A549 (cell line): ENCODE measurements around the gene ZNF263. TPM values are rescaled to one million over a fixed set of nuclear protein-coding genes. Genes with fewer than 3 reads are reported as not detected.
A peak's percentile ranks its signal among the peaks of the same experiment; 100 is the strongest.

Source experiments
- ATAC-seq, 2 experiments: fragments of 200-7000 bp in 1 of 2; fragments of >200 bp in 1 of 2; cut with Nextera tagmentation in 1 of 2; cut with Tn5 transposase in 1 of 2; 3 replicates each; pipeline versions ENCODE4 v1.8.0 to v1.9.1; 2018 to 2020; ENCODE audit warnings: mild to moderate bottlenecking in 1 of 2, moderate library complexity in 1 of 2
- CTCF ChIA-PET: fragments of 300-600 bp; sonication (Branson Sonifier 250); formaldehyde crosslinking; extraction: SDS; loops from one replicate; lab custom pipeline; 2021; ENCODE audit warnings: antibody characterized with exemption, inconsistent platforms; lab: Yijun Ruan, JAX
- POLR2A ChIA-PET: fragments of 350-600 bp; formaldehyde crosslinking; extraction: SDS; loops from one replicate; lab custom pipeline; 2021; ENCODE audit warnings: antibody characterized with exemption, inconsistent platforms; lab: Yijun Ruan, JAX
- DNase-seq, 2 experiments: peaks; one replicate each; pipeline versions ENCODE4 v3.0.0 to v3.0.0-alpha.2; 2011 to 2016; ENCODE audit warnings: low read depth in 1 of 2, low spot score in 1 of 2
- FAIRE-seq: peaks from 2 replicates; lab custom pipeline; 2011; peaks lifted over from hg19 to GRCh38; lab: Jason Lieb, UNC
- H3K27ac ChIP-seq, 2 experiments: fragments of >200 bp; sonication (Bioruptor Twin); formaldehyde crosslinking; 3 replicates each; pipeline ENCODE4 v1.5.1; 2016 to 2017
- H3K4me1 ChIP-seq: fragments of >200 bp; sonication (Bioruptor Twin); formaldehyde crosslinking; 3 replicates; pipeline ENCODE4 v1.6.1; 2016
- H3K4me2 ChIP-seq: fragments of >200 bp; sonication (Bioruptor Twin); formaldehyde crosslinking; 3 replicates; pipeline ENCODE4 v1.6.1; 2016
- H3K4me3 ChIP-seq: fragments of >200 bp; sonication (Bioruptor Twin); formaldehyde crosslinking; 3 replicates; pipeline ENCODE4 v1.5.1; 2016
- H3K9me3 ChIP-seq: fragments of >200 bp; sonication (Bioruptor Twin); formaldehyde crosslinking; 3 replicates; pipeline ENCODE4 v1.6.1; 2016
- CBX2 ChIP-seq: fragments of 200-600 bp; sonication (generic); IDR thresholded peaks from 2 replicates; pipeline ENCODE4 v1.6.1; 2016; ENCODE audit warnings: low read depth, mild to moderate bottlenecking, borderline replicate concordance
- EP300 ChIP-seq, 2 experiments: fragments of >200 bp; sonication (Bioruptor Twin); formaldehyde crosslinking; IDR thresholded peaks; 2 replicates in 1 of 2; 3 replicates in 1 of 2; pipeline ENCODE4 v1.6.1; 2016 to 2017
- JUN ChIP-seq, 2 experiments: fragments of >200 bp; sonication (Bioruptor Twin); formaldehyde crosslinking; IDR thresholded peaks; 2 replicates in 1 of 2; 3 replicates in 1 of 2; pipeline ENCODE4 v1.6.1; 2016 to 2017
- KDM5A ChIP-seq: fragments of 200-600 bp; sonication (generic); IDR thresholded peaks from 2 replicates; pipeline ENCODE4 v1.6.1; 2016; ENCODE audit warnings: antibody characterized with exemption, mild to moderate bottlenecking
- MAFK ChIP-seq: fragments of 450-650 bp; IDR thresholded peaks from 2 replicates; pipeline ENCODE4 v1.6.1; 2014; ENCODE audit not compliant: partially characterized antibody
- NFE2L2 ChIP-seq: fragments of 150-350 bp; conservative IDR thresholded peaks from 2 replicates; pipeline ENCODE4 v1.6.1; 2014; ENCODE audit warnings: low read length
- NPAS2 ChIP-seq: fragments of 250-450 bp; sonication (Bioruptor Pico); IDR thresholded peaks from 2 replicates; pipeline ENCODE4 v1.8.0; 2022; ENCODE audit warnings: mild to moderate bottlenecking, moderate library complexity, borderline replicate concordance
- PHF8 ChIP-seq: fragments of 200-600 bp; sonication (generic); IDR thresholded peaks from 2 replicates; pipeline ENCODE4 v1.6.1; 2016; ENCODE audit warnings: low read depth, mild to moderate bottlenecking, antibody characterized with exemption, moderate library complexity, borderline replicate concordance
- RAD21 ChIP-seq, 2 experiments: fragments of >200 bp in 1 of 2; sonication (Bioruptor Twin) in 1 of 2; formaldehyde crosslinking in 1 of 2; IDR thresholded peaks in 1 of 2; conservative IDR thresholded peaks in 1 of 2; 2 replicates in 1 of 2; 3 replicates in 1 of 2; pipeline ENCODE4 v1.6.1; 2012 to 2018; ENCODE audit warnings: inconsistent platforms in 1 of 2
- ZFP36 ChIP-seq: fragments of 450-650 bp; IDR thresholded peaks from 2 replicates; pipeline ENCODE4 v1.6.1; 2014; ENCODE audit warnings: borderline replicate concordance; ENCODE audit not compliant: partially characterized antibody
- WGBS: methylation state at CpG from one replicate; pipeline ENCODE4 v1.1.6; 2017; ENCODE audit errors: missing lambda C conversion rate; 5-methylcytosine and 5-hydroxymethylcytosine counted together
- polyA plus RNA-seq, 4 experiments: library from polyadenylated mRNA; depleted of rRNA in 3 of 4; stranded (reverse); fragments of >200 nt; fragmentation: RNase III in 1 of 4; extraction: RNeasy Plus Mini Kit Qiagen cat#74134 plus additional on column Dnase treatment in 1 of 4; gene quantifications; 2 replicates in 3 of 4; 3 replicates in 1 of 4; pipeline ENCODE4 v1.2.3, GENCODE V29; 2011 to 2017
- TF ChIP-seq, protein P1 (sequence below): fragments of >200 bp; sonication (Bioruptor Twin); formaldehyde crosslinking; IDR thresholded peaks from 3 replicates; pipeline ENCODE4 v1.5.1; 2016
- TF ChIP-seq, protein P2 (sequence below): fragments of 150-350 bp; IDR thresholded peaks from 2 replicates; pipeline ENCODE4 v1.6.1; 2014; ENCODE audit warnings: low read depth, mild to moderate bottlenecking, low read length

Gene ZNF263
- polyA plus RNA-seq, 2 of the 4 experiments (the other 2 are of a cell fraction) = 20.9 to 24.4 TPM

DNA sequence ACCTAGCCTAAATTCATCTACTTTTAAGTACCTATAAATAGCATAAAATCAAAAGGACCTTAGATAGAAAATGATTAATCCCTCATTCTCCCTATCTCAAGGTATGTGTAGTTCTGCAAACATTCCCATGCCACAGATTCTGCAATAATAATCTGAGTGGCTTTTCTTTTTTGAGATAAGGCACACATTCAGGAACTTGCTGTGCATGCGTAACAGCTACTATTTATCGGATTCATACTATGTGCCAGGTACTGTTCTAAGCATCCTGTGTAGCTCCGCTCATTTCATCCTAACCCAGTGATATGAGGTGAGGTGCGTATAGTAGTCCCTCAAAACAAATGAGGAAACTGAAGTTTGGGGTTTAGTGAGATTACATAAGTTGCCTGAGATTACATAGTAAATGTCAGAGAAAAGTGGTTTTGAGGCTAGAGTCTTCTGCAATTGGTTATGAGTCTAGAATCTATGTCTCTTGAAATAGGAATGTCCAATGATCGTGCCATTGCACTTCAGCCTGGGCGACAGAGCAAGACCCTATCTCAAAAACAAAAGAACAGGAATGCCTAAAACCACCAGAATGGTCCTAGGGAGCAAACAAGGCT, 2.0 kb upstream of the ZNF263 start (continued):
- TF ChIP-seq, protein P1, sequence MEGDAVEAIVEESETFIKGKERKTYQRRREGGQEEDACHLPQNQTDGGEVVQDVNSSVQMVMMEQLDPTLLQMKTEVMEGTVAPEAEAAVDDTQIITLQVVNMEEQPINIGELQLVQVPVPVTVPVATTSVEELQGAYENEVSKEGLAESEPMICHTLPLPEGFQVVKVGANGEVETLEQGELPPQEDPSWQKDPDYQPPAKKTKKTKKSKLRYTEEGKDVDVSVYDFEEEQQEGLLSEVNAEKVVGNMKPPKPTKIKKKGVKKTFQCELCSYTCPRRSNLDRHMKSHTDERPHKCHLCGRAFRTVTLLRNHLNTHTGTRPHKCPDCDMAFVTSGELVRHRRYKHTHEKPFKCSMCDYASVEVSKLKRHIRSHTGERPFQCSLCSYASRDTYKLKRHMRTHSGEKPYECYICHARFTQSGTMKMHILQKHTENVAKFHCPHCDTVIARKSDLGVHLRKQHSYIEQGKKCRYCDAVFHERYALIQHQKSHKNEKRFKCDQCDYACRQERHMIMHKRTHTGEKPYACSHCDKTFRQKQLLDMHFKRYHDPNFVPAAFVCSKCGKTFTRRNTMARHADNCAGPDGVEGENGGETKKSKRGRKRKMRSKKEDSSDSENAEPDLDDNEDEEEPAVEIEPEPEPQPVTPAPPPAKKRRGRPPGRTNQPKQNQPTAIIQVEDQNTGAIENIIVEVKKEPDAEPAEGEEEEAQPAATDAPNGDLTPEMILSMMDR = no peak
- TF ChIP-seq, all 56 proteins: peak for 0

DNA sequence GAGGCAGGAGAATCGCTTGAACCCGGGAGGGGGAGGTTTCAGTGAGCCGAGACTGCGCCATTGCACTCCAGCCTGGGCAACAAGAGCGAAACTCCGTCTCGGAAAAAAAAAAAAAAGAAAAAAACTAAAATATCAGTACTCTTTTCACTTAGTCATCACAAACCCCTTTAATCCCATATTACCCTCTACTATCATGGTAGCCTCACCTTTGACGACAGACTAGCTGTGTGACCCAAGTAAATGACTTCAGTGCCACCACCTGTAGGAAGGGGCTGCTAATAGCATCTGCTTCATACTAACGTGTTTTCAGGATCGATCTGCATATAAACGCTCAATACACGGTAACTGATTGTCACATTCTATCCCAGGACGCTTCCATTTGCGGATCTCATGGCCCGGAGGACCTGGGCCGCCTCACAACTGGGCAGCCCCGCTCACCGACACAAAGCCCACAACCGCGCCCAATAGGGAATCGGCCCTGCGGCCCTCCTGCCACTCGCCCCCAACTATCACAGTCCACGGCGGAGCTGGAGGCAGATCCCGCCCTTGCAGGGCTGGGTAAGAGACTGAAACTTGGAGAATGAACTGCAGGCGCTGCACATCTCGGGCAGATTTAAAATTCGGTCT, 1.1 kb upstream of the ZNF263 start:
- WGBS = 14% methylated on average over 29 of the region's 29 CpGs
- TF ChIP-seq, protein P2, sequence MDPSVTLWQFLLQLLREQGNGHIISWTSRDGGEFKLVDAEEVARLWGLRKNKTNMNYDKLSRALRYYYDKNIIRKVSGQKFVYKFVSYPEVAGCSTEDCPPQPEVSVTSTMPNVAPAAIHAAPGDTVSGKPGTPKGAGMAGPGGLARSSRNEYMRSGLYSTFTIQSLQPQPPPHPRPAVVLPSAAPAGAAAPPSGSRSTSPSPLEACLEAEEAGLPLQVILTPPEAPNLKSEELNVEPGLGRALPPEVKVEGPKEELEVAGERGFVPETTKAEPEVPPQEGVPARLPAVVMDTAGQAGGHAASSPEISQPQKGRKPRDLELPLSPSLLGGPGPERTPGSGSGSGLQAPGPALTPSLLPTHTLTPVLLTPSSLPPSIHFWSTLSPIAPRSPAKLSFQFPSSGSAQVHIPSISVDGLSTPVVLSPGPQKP = no peak
- no peak for TF ChIP-seq CBX2
- no peak for TF ChIP-seq ZFP36
- TF ChIP-seq MAFK = peak; percentile 46
- TF ChIP-seq KDM5A = no peak
- 0 out of 5 replicates have a peak, but pooled peaks of 1 of the 2 experiments have one; percentile 17 for TF ChIP-seq RAD21 (conservative IDR thresholded peaks at IDR 0.05 in 1 of 2, IDR thresholded peaks at IDR 0.05 in 1 of 2)
- Histone ChIP-seq H3K27ac (peak overlapping the region; percentile 90 to 97), H3K4me2 (peak overlapping the region; percentile 82), H3K9me3 (peaks cover 32% of the 10 kb centered on the region), H3K4me1 (no peaks in the 10 kb centered on the region), H3K4me3 (peak overlapping the region; percentile 80)
- peak; percentile 66 to 80 for ATAC-seq
- no peak for FAIRE-seq
- ChIA-PET CTCF (interaction anchor here (1.0 to 1.6 kb wide), 3 partner anchors 47 to 218 kb away, joined by 3 to 4 read pairs (median 4); partner anchors contain the start of genes CLUAP1 and ZNF200), POLR2A (interaction anchor here (0.5 to 3.2 kb wide), 12 partner anchors 11 to 991 kb away, joined by 3 to 15 read pairs (median 8); partner anchors contain the start of genes NAA60, OR1F1, TFAP4 and TIGD7)
- peak in 1 of 2 experiments; percentile 82 for DNase-seq

DNA sequence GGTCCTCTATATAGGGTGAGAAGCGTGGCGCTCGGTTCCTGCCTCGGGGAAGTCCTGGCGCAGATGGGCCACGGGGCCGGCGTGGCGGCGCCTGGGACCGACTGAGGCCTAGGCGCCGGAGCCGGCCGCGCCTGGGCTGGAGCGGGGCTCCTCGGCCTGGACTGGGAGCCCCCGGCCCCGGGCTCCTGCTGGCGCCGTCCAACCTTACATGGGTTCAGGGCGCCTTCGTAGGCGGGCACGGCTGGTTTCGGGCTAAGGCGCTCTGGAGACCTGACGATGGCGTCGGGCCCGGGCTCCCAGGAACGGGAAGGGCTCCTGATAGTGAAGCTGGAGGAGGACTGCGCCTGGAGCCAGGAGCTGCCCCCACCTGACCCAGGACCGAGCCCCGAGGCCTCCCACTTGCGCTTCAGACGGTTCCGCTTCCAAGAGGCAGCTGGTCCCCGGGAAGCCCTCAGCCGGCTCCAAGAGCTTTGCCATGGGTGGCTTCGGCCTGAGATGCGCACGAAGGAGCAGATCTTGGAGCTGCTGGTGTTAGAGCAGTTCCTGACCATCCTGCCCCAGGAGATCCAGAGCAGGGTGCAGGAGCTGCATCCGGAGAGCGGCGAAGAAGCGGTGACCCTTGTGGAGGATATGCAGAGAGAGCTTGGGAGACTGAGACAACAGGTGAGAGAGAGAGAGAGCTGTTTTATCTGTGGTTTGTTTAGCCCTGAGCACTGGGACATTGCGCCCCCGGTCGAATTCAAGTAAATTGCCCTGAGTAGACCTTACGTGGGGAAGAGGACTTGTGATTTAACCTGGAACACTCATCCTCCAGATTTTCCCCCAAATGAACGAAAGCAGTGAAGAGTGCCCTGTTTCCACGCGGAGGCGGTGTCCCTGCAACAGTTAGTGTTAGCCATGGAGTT, 504 bp downstream of the ZNF263 start:
- DNase-seq = no peak
- ATAC-seq = peak in 1 of 2 experiments; percentile 19; a peak in 5 of 6 replicates
- ChIA-PET CTCF (interaction anchor here (0.7 to 1.3 kb wide), 2 partner anchors 17 to 101 kb away, joined by 3 to 4 read pairs; no protein-coding TSS in a partner anchor), POLR2A (interaction anchor here (1.1 to 3.2 kb wide), 10 partner anchors 9 to 174 kb away, joined by 3 to 15 read pairs (median 9); partner anchors contain the start of genes NAA60, OR1F1, TIGD7 and ZNF174)
- Histone ChIP-seq H3K27ac (peak overlapping the region; percentile 90 to 97), H3K9me3 (peaks cover 45% of the 10 kb centered on the region), H3K4me2 (peak overlapping the region; percentile 82), H3K4me3 (peak overlapping the region; percentile 80), H3K4me1 (no peaks in the 10 kb centered on the region)
- no peak for FAIRE-seq
- WGBS = 71% methylated on average over 15 of the region's 56 CpGs
- TF ChIP-seq KDM5A (peak; percentile 87), PHF8 (peak; percentile 96), JUN (IDR thresholded peaks at IDR 0.05) (0 out of 5 replicates have a peak, but pooled peaks of 1 of the 2 experiments have one; percentile 3), EP300 (IDR thresholded peaks at IDR 0.05) (no peak), NPAS2 (CRISPR knock-in tag) (peak; percentile 1; the same call in 1 of the 2 replicates), NFE2L2 (no peak)
